ENCODE measurements around the gene ZNF385D.

DNA sequence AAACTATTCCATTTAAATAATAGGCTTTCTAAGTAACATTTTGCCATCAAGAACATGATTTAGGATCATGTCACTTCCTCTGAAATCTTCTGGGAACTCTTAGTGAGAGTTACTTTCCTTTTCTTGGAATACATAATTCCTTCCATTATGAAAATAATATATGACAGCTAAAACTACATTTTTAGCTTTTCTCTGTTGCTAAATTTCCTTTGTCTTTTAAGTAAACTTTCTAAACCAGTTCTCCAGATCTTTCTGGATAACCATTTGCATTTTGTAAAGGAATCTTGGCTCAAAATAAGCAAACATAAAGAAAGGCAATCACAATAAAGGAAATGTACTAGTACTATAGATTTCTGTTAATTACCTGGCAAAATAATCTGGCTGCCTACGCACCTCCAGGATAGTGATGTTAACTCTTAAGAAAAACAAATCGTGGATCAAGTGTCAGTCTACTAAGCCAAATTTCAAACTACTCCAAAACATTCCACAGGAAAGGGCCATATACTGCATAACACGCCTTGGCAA is 165.7 kb downstream of the ZNF385D start:
- TF ChIP-seq EZH2 (IDR thresholded peaks at IDR 0.05) (no peak), POLR2AphosphoS5 (IDR thresholded peaks at IDR 0.05; ENCODE audit: borderline replicate concordance, low read depth, low read length) (no peak), FOXP2 (optimal IDR thresholded peaks at IDR 0.05; ENCODE audit: control extremely low read depth, extremely low read length, insufficient read depth) (no peak)

Data from SK-N-MC (cell line).